OCI-LY3 (cell line): ENCODE data around the gene RRN3.
"Not testable (repeated sequence)": the region's sequence is repeated elsewhere in the genome, so short reads cannot be mapped to it uniquely, and the experiment has no call there.

Source experiments
- CTCF ChIP-seq: fragments of 200-600, 300-600 bp; sonication (generic); IDR thresholded peaks from 2 replicates; pipeline ENCODE4 v1.5.1; 2014; ENCODE audit warnings: antibody characterized with exemption, low read length, low read depth
- EZH2phosphoT487 ChIP-seq: fragments of 200-600 bp; shearing (Covaris generic); IDR thresholded peaks from 2 replicates; pipeline ENCODE4 v1.6.1; 2018; ENCODE audit warnings: antibody characterized with exemption, mixed run types, low read depth

DNA sequence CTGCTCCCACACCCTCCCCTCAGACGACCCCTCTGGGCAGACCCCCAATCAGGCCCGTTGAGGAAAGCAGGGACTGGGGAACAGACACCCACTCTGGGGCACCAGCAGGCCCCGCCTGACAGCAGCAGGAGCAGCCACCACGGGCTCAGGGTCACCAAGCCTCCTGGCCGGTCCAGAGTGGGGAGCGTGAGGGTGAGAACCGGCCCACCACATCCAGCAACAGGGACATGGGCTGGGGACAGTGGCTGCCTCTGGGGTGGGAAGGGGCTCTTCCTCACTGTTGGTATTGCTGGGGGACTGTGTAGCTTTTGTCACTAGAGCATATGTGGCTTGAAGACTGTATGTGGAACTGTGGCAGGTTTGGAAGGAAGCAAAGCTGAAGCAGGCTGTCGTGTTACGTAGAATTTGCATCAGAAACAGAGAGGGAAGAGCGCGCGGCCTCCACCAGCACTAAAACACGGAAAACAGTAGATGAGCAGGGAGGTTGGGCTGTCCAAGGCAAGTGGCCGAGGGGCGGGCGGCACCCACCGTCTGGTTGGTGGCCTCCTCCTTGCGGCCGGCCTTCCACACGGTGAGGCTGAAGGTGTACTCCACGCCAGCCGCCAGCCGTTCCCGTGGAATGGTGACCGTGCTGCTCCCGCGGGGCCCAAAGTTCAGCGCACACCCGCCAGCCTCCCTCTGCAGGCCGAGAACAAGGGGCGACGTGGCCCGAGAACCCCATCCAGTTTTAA, 40.8 kb upstream of the RRN3 start:
- TF ChIP-seq CTCF, EZH2phosphoT487: not testable (repeated sequence)
